HG03457 (cell line): Measurements from ENCODE around the gene SLC34A1.

Source experiments
- ATAC-seq: cut with Tn5 transposase; IDR thresholded peaks from one replicate; pipeline ENCODE4 v1.9.1; 2021; ENCODE audit warnings: moderate number of reproducible peaks; ENCODE audit not compliant: unreplicated experiment

SLC34A1 gene

GRCh38 chr5:177443144-177443983 is 59.1 kb downstream of the SLC34A1 start:
- no peak for ATAC-seq

- ATAC-seq, result no peak
Observed at GRCh38 chr5:177444106-177445051, 60.1 kb downstream of the SLC34A1 start.

GRCh38 chr5:177445052-177445916 is 61.0 kb downstream of the SLC34A1 start:
- ATAC-seq, result no peak

- ATAC-seq, result no peak
Observed at GRCh38 chr5:177445917-177446199, 61.6 kb downstream of the SLC34A1 start.

GRCh38 chr5:177446200-177447065 is 62.2 kb downstream of the SLC34A1 start, which contains the start of gene PRR7:
PRR7 (plus strand) TSS chr5:177446814; CDS start chr5:177455068, 8,254 bp downstream.
- no peak for ATAC-seq

- no peak for ATAC-seq
Observed at GRCh38 chr5:177447066-177447610, 62.9 kb downstream of the SLC34A1 start.

- no peak for ATAC-seq
Observed at GRCh38 chr5:177447611-177448243, 63.5 kb downstream of the SLC34A1 start.
